Measurements from ENCODE around the gene RALGAPA1. TPM values are rescaled to one million over a fixed set of nuclear protein-coding genes. Genes with fewer than 3 reads are reported as not detected.

The RALGAPA1 gene
- total RNA-seq, 1 experiment from 2014 or later, result 30.0 TPM

DNA sequence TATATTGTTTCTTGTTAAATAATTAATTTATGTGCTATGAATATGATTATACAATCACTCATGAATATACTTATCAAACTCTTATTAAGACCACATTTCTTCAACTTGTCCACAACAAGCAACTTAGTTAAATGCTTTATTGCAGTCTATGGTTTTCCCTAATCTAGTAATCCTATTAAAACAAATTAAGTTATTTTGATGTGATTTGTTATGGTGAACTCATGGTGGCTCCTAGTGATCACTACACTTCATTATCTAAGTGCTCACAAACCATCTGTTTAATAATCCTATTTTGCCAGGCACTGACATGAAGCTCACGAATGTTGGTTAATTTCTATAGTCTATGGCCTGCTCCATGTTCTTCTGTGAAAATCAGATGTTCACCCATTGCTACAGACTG is 232.2 kb downstream of the RALGAPA1 start:
- Histone ChIP-seq H3K4me3 (no peak overlapping the region), H2AFZ (no peak overlapping the region), H3K79me2 (ENCODE audit: low read depth) (no peaks in the 10 kb centered on the region), H3K9me2 (ENCODE audit: insufficient read depth) (no peaks in the 10 kb centered on the region), H4K20me1 (ENCODE audit: insufficient read depth) (no peaks in the 10 kb centered on the region), H3K36me3 (ENCODE audit: low read depth) (no peaks in the 10 kb centered on the region), H3F3A (ENCODE audit: insufficient read depth, low read depth) (no peaks in the 10 kb centered on the region), H3K27ac (no peak overlapping the region), H3K9me3 (ENCODE audit: insufficient read depth, low read depth) (no peaks in the 10 kb centered on the region), H3K4me1 (replicated peaks; ENCODE audit: insufficient read depth) (no peaks in the 10 kb centered on the region), H3K4me2 (no peak overlapping the region), H3K27me3 (ENCODE audit: insufficient read depth, low read depth) (no peaks in the 10 kb centered on the region)
- intact Hi-C loops (cut with micrococcal nuclease; ENCODE audit: unreplicated experiment), result no loop called here
- ChIA-PET CTCF (no interaction called here), POLR2A (ENCODE audit: unreplicated experiment) (no interaction called here)
- BruUV-seq (replicated peaks), result no TSS peak
- TF ChIP-seq EZH2 (IDR thresholded peaks at IDR 0.05; ENCODE audit: low read depth), result no peak
- TF ChIP-seq, protein P1, sequence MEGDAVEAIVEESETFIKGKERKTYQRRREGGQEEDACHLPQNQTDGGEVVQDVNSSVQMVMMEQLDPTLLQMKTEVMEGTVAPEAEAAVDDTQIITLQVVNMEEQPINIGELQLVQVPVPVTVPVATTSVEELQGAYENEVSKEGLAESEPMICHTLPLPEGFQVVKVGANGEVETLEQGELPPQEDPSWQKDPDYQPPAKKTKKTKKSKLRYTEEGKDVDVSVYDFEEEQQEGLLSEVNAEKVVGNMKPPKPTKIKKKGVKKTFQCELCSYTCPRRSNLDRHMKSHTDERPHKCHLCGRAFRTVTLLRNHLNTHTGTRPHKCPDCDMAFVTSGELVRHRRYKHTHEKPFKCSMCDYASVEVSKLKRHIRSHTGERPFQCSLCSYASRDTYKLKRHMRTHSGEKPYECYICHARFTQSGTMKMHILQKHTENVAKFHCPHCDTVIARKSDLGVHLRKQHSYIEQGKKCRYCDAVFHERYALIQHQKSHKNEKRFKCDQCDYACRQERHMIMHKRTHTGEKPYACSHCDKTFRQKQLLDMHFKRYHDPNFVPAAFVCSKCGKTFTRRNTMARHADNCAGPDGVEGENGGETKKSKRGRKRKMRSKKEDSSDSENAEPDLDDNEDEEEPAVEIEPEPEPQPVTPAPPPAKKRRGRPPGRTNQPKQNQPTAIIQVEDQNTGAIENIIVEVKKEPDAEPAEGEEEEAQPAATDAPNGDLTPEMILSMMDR (conservative IDR thresholded peaks at IDR 0.05), result no peak
- no peak for DNase-seq

DNA sequence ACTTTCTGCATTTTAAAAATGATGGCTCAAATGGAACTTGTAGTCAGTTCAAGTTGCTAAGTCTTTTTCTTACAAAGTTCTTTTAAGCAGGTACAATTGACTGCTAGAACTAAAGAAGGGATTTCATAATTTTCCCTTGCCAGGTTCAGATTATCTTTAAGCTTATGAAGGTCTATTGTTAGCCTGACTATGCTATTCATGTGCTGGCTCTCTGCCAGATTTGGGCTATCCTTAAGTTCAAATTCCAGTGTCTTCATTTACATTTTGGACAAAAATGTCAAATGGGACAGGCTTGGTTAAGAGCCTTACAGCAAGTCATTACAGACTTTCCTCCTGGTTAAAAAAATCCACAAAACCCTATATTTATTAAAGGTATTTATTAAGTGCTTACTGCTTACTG is 232.8 kb downstream of the RALGAPA1 start:
- no peaks in the 10 kb centered on the region for H3K4me1 ChIP-seq (replicated peaks; ENCODE audit: insufficient read depth)
- no TSS peak for BruUV-seq (replicated peaks)
- POLR2A ChIA-PET (ENCODE audit: unreplicated experiment), result no interaction called here

DNA sequence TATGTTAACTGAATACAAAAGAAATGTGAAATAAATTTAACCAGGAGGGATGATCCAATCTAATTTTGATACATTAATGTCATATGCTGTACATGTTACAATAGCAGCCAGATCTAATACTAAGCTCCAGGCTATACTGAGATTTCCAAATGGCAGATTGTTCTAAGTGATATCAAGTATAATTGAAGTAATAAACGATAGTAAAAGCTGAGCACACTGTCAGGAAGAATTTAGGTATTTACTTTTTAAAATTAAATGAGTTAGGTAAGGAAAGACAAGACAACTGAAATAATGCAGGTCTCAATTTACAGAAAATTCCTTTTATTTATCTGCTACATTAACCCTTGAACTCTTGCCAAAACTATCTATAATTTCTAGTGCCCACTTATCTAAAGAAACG is 235.2 kb downstream of the RALGAPA1 start:
- Histone ChIP-seq H3K79me2 (ENCODE audit: low read depth) (no peaks in the 10 kb centered on the region), H3K9me2 (ENCODE audit: insufficient read depth) (no peaks in the 10 kb centered on the region), H3K9me3 (ENCODE audit: insufficient read depth, low read depth) (no peaks in the 10 kb centered on the region), H3K4me2 (no peak overlapping the region), H3K36me3 (ENCODE audit: low read depth) (no peaks in the 10 kb centered on the region), H3K4me1 (replicated peaks; ENCODE audit: insufficient read depth) (no peaks in the 10 kb centered on the region), H3K4me3 (no peak overlapping the region), H4K20me1 (ENCODE audit: insufficient read depth) (no peaks in the 10 kb centered on the region), H3K27ac (no peak overlapping the region), H2AFZ (no peak overlapping the region), H3K27me3 (ENCODE audit: insufficient read depth, low read depth) (no peaks in the 10 kb centered on the region), H3F3A (ENCODE audit: insufficient read depth, low read depth) (no peaks in the 10 kb centered on the region)
- TF ChIP-seq, protein P1 (conservative IDR thresholded peaks at IDR 0.05), result no peak
- TF ChIP-seq EZH2 (IDR thresholded peaks at IDR 0.05; ENCODE audit: low read depth), result no peak
- no peak for DNase-seq
- BruUV-seq (replicated peaks), result no TSS peak
- ChIA-PET CTCF (interaction anchor here (0.6 kb wide), 1 partner anchor 394 kb away, joined by 4 read pairs; no protein-coding TSS in a partner anchor), POLR2A (ENCODE audit: unreplicated experiment) (no interaction called here)
- intact Hi-C loops (cut with micrococcal nuclease; ENCODE audit: unreplicated experiment), result no loop called here

More for the DNA sequence above, 232.8 kb downstream of the RALGAPA1 start:
- no peaks in the 10 kb centered on the region for H3K79me2 ChIP-seq (ENCODE audit: low read depth)
- no peak overlapping the region for H3K27ac ChIP-seq
- H4K20me1 ChIP-seq (ENCODE audit: insufficient read depth), result no peaks in the 10 kb centered on the region
- H3K9me2 ChIP-seq (ENCODE audit: insufficient read depth), result no peaks in the 10 kb centered on the region
- H3K4me3 ChIP-seq, result no peak overlapping the region
- TF ChIP-seq, protein P1 (conservative IDR thresholded peaks at IDR 0.05), result no peak
- no peak for TF ChIP-seq EZH2 (IDR thresholded peaks at IDR 0.05; ENCODE audit: low read depth)
- no peaks in the 10 kb centered on the region for H3K9me3 ChIP-seq (ENCODE audit: insufficient read depth, low read depth)
- H3K36me3 ChIP-seq (ENCODE audit: low read depth), result no peaks in the 10 kb centered on the region
- DNase-seq, result no peak
- CTCF ChIA-PET, result no interaction called here
- H3K4me2 ChIP-seq, result no peak overlapping the region
- no peak overlapping the region for H2AFZ ChIP-seq
- intact Hi-C loops (cut with micrococcal nuclease; ENCODE audit: unreplicated experiment), result no loop called here
- no peaks in the 10 kb centered on the region for H3K27me3 ChIP-seq (ENCODE audit: insufficient read depth, low read depth)
- no peaks in the 10 kb centered on the region for H3F3A ChIP-seq (ENCODE audit: insufficient read depth, low read depth)

Data from PC-9 (cell line).